ENCODE measurements around the gene UVRAG.

Gene UVRAG

GRCh38 chr11:75945446-75945845, 130.4 kb downstream of the UVRAG start:
- no peak overlapping the region for H3K4me3 ChIP-seq (ENCODE audit: low read depth, low read length)
- no peak for TF ChIP-seq CTCF (IDR thresholded peaks at IDR 0.05; ENCODE audit: borderline replicate concordance, insufficient read depth, low read depth, low read length)

- TF ChIP-seq CTCF (IDR thresholded peaks at IDR 0.05; ENCODE audit: borderline replicate concordance, insufficient read depth, low read depth, low read length): no peak
- H3K4me3 ChIP-seq (ENCODE audit: low read depth, low read length): no peak overlapping the region
Observed at GRCh38 chr11:75945947-75946346, 130.9 kb downstream of the UVRAG start.

DNA sequence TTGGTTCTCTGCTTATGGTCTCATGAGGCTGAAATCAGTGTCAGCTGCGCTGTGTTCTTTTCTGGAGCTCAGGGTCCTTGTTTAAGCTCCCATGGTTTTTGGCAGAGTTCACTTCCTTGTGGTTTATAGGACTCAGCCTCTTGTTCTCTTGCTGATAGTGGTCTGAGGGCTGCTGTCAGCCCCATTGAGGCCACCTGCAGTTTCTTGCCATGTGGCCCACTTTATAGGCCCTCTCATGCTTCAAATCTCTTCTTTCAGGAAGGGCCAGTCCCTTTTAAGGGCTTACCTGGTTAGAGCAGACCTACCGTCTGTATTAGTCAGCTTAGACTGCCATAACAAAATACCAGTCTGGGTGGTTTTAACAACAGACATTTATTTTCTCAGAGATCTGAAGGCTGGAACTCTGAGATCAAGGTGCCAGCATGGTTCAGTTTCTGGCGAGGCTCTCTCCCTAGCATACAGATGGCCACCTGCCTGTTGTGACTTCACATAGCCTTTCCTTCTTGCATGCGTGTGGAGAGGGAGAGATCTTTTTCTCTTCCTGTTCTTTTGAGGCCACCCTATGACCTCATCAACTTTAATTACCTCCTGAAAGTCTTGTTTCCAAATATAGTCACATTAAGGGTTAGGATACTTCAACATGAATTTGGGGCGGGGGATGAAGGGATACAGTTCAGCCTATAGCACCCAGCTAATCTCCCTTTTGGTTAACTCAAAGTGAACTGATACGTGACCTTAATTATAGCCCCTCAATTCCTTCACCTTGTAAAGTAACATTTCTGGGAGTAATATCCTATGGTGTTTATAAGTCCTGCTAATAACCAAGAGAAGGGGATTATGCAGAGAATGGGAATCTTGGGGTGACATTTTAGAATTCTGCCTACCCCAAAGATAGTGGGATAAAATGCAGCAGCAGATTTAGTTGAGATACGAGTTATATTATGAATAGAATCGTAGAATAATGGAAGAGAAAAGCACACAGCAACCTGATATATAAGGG, 131.8 kb downstream of the UVRAG start:
- H3K4me3 ChIP-seq (ENCODE audit: low read depth, low read length): no peak overlapping the region
- TF ChIP-seq CTCF (IDR thresholded peaks at IDR 0.05; ENCODE audit: borderline replicate concordance, insufficient read depth, low read depth, low read length): no peak

- H3K4me3 ChIP-seq (ENCODE audit: low read depth, low read length): no peak overlapping the region
- TF ChIP-seq CTCF (IDR thresholded peaks at IDR 0.05; ENCODE audit: borderline replicate concordance, insufficient read depth, low read depth, low read length): no peak
Observed at GRCh38 chr11:75949023-75949672, 134.1 kb downstream of the UVRAG start.

GRCh38 chr11:75950141-75950540, 135.1 kb downstream of the UVRAG start:
- no peak overlapping the region for H3K4me3 ChIP-seq (ENCODE audit: low read depth, low read length)
- no peak for TF ChIP-seq CTCF (IDR thresholded peaks at IDR 0.05; ENCODE audit: borderline replicate concordance, insufficient read depth, low read depth, low read length)

DNA sequence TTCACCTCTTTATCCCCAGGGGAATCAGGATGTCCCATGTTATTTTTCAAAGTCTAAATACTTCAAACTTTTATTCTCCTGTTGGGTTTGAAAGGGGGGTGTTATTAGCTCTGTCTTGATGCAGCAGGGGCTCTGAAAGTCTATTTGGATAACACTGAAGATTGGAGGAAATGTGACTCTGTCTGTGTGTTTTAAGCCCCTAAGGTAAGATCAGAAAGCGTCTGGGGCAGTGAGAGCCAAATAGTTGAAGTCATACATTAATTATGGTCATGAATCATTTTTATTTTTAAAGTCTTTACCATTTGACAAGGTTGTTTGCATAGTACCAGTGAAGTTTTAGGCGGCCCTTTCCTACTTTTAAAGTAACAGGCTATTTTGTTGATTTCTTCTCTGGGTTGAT, 139.0 kb downstream of the UVRAG start:
- TF ChIP-seq CTCF (IDR thresholded peaks at IDR 0.05; ENCODE audit: borderline replicate concordance, insufficient read depth, low read depth, low read length): no peak
- H3K4me3 ChIP-seq (ENCODE audit: low read depth, low read length): no peak overlapping the region

All from GM12875 (cell line).